K562 (cell line): ENCODE measurements around the gene ADRM1. TPM values are rescaled to one million over a fixed set of nuclear protein-coding genes. Genes with fewer than 3 reads are reported as not detected.

Experiments used
- ATAC-seq: fragments of 200-7000 bp; cut with Tn5 transposase; 3 replicates; pipeline ENCODE4 v1.9.1; 2020; ENCODE audit warnings: moderate library complexity
- BruUV-seq: library from RNA; stranded (reverse); fragments of 400-500 nt; replicated peaks from 2 replicates; lab custom pipeline; 2021; lab: Mats Ljungman, UMichigan
- CTCF ChIA-PET: fragments of 300-600 bp; formaldehyde crosslinking; extraction: SDS; loops from one replicate; lab custom pipeline; 2021; ENCODE audit warnings: low intra/inter-chr PET ratio; lab: Yijun Ruan, JAX
- POLR2A ChIA-PET: fragments of 300-600, 350-650 bp; sonication (Branson Sonifier 250); formaldehyde crosslinking; extraction: SDS; loops from one replicate; lab custom pipeline; 2021; ENCODE audit warnings: antibody characterized with exemption, inconsistent platforms; lab: Yijun Ruan, JAX
- DNase-seq, 4 experiments: peaks; one replicate each; pipeline versions ENCODE4 v3.0.0 to v3.0.0-alpha.2; 2011 to 2018; ENCODE audit warnings: low spot score in 3 of 4, mixed read lengths in 3 of 4; ENCODE audit errors: extremely low read depth in 1 of 4
- FAIRE-seq: peaks from 2 replicates; lab custom pipeline; 2011; peaks lifted over from hg19 to GRCh38; lab: Jason Lieb, UNC
- H2AFZ ChIP-seq: 2 replicates; pipeline ENCODE4 v1.6.0; 2011; ENCODE audit warnings: low read depth, low read length, control low read depth, inconsistent platforms
- H3K27ac ChIP-seq: fragments of 200-600 bp; 3 replicates; pipeline ENCODE4 v1.8.0; 2011; ENCODE audit warnings: low read depth, mild to moderate bottlenecking, control low read depth, inconsistent platforms, low read length, moderate library complexity, mixed read lengths; ENCODE audit errors: extremely low read depth
- H3K27me3 ChIP-seq, 2 experiments: fragments of 300-600 bp in 1 of 2; 2 replicates in 1 of 2; 3 replicates in 1 of 2; pipeline versions ENCODE4 v1.6.0 to v1.8.0; 2011; ENCODE audit warnings: inconsistent platforms in 2 of 2, low read length in 2 of 2, mild to moderate bottlenecking in 1 of 2, mixed read lengths in 1 of 2, moderate library complexity in 1 of 2; ENCODE audit not compliant: control insufficient read depth in 2 of 2, insufficient read depth in 2 of 2
- H3K36me3 ChIP-seq: fragments of 300-600 bp; 3 replicates; pipeline ENCODE4 v1.8.0; 2011; ENCODE audit warnings: mild to moderate bottlenecking, low read length, inconsistent platforms; ENCODE audit not compliant: control insufficient read depth, insufficient read depth
- H3K4me1 ChIP-seq, 2 experiments: fragments of 200-600 bp in 1 of 2; replicated peaks in 1 of 2; 2 replicates in 1 of 2; 3 replicates in 1 of 2; pipeline versions ENCODE4 v1.5.1 to v1.8.0; 2011; ENCODE audit warnings: inconsistent platforms in 2 of 2, low read length in 2 of 2, mild to moderate bottlenecking in 1 of 2, mixed read lengths in 1 of 2, moderate library complexity in 1 of 2; ENCODE audit not compliant: control insufficient read depth in 2 of 2, insufficient read depth in 2 of 2
- H3K4me2 ChIP-seq: 2 replicates; pipeline ENCODE4 v1.6.1; 2011; ENCODE audit warnings: low read length, control low read depth, inconsistent platforms, mixed read lengths; ENCODE audit not compliant: insufficient read depth
- H3K4me3 ChIP-seq: fragments of 200-600 bp; sonication (generic), shearing (Covaris generic); 2 replicates; pipeline ENCODE4 v1.5.1; 2016; ENCODE audit warnings: control low read depth, inconsistent platforms
- H3K79me2 ChIP-seq: fragments of 200-600 bp; 3 replicates; pipeline ENCODE4 v1.8.0; 2011; ENCODE audit warnings: low read length, inconsistent platforms; ENCODE audit not compliant: control insufficient read depth, insufficient read depth
- H3K9ac ChIP-seq, 2 experiments: 2 replicates each; pipeline versions ENCODE4 v1.6.0 to v1.6.1; 2011; ENCODE audit warnings: low read depth in 2 of 2, low read length in 2 of 2, control low read depth in 1 of 2, inconsistent platforms in 1 of 2, mild to moderate bottlenecking in 1 of 2, mixed read lengths in 1 of 2; ENCODE audit not compliant: insufficient read depth in 1 of 2
- H3K9me1 ChIP-seq: one replicate; pipeline ENCODE4 v1.6.0; 2011; ENCODE audit warnings: inconsistent platforms, mild to moderate bottlenecking, low read length, moderate library complexity; ENCODE audit not compliant: control insufficient read depth, insufficient read depth
- H3K9me3 ChIP-seq: replicated peaks from 2 replicates; pipeline ENCODE4 v1.5.1; 2011; ENCODE audit warnings: low read depth, low read length, inconsistent platforms; ENCODE audit not compliant: control insufficient read depth, insufficient read depth
- H4K20me1 ChIP-seq: replicated peaks from 2 replicates; pipeline ENCODE4 v1.6.1; 2011; ENCODE audit warnings: low read length, inconsistent platforms, mixed read lengths; ENCODE audit not compliant: control insufficient read depth, insufficient read depth
- ATF4 ChIP-seq: fragments of 450-650 bp; formaldehyde crosslinking; IDR thresholded peaks from 2 replicates; pipeline ENCODE4 v1.4.0; 2022; ENCODE audit warnings: mild to moderate bottlenecking, moderate library complexity
- IFI16 ChIP-seq: fragments of 250-450 bp; sonication (Bioruptor Pico); IDR thresholded peaks from 2 replicates; pipeline ENCODE4 v2.1.2; 2022; ENCODE audit warnings: mild to moderate bottlenecking, inconsistent platforms
- POU5F1 ChIP-seq: fragments of 150-350 bp; IDR thresholded peaks from 2 replicates; pipeline ENCODE4 v1.6.1; 2014; ENCODE audit warnings: borderline replicate concordance, low read length, low read depth, mild to moderate bottlenecking; ENCODE audit not compliant: partially characterized antibody
- ZKSCAN1 ChIP-seq: fragments of 150-350 bp; IDR thresholded peaks from 2 replicates; pipeline ENCODE4 v1.6.1; 2016; ENCODE audit warnings: low read depth, low read length
- ZNF707 ChIP-seq: fragments of 250-450 bp; sonication (Bioruptor Pico); conservative IDR thresholded peaks from 2 replicates; pipeline ENCODE4 v1.8.0; 2022; ENCODE audit warnings: inconsistent platforms, mild to moderate bottlenecking, moderate library complexity
- WGBS: fragments of 100-300 bp; shearing (Covaris generic); methylation state at CpG from one replicate; pipeline ENCODE4 v1.1.6; 2016; ENCODE audit warnings: low coverage, mixed read lengths; ENCODE audit not compliant: insufficient coverage; ENCODE audit errors: missing lambda C conversion rate; 5-methylcytosine and 5-hydroxymethylcytosine counted together
- in situ Hi-C: fragments of 300-500 bp; cut with MboI; formaldehyde crosslinking; loops from 4 replicates; pipeline ENCODE4 v1.15.0; 2018; ENCODE audit warnings: inconsistent platforms, mixed read lengths
- intact Hi-C: fragments of 100-400 bp; cut with micrococcal nuclease; formaldehyde crosslinking; loops from 2 replicates; pipeline ENCODE4 v1.14.2; 2022
- polyA plus RNA-seq, 8 experiments: library from polyadenylated mRNA; depleted of rRNA in 4 of 8; stranded (reverse) in 5 of 8; unstranded in 3 of 8; fragments of >200 nt; fragmentation: Nextera tagmentation in 2 of 8; fragmentation: Illumina TruSeq in 1 of 8; extraction: Ambion mirVana in 2 of 8; extraction: Trizol in 1 of 8; gene quantifications; 2 replicates each; pipeline versions ENCODE4 v1.2.1 to v1.2.3, GENCODE V29; 2011 to 2014; ENCODE audit warnings: inconsistent platforms in 1 of 8, missing spikeins in 1 of 8
- total RNA-seq, 7 experiments: library from RNA; depleted of rRNA in 6 of 7; stranded (reverse); fragments of >200 nt in 6 of 7; fragmentation: Illumina TruSeq in 2 of 7; extraction: Trizol in 2 of 7; gene quantifications; 2 replicates each; pipeline versions ENCODE4 v1.2.1 to v1.2.3, GENCODE V29; 2011 to 2021; ENCODE audit warnings: low replicate concordance in 1 of 7

The ADRM1 gene
- total and polyA plus RNA-seq, 9 of the 15 experiments (the other 6 are each of a cell fraction or from before 2014, with no cell fraction given) = 5.0 to 223 (median 67.4) TPM

- Histone ChIP-seq H3K4me1 (peaks cover 0 to 17% of the 10 kb centered on the region in 2 experiments; a peak in 2 of 5 replicates), H3K36me3 (peaks cover 6% of the 10 kb centered on the region; the same call in 2 of the 3 replicates), H3K9ac (no peak overlapping the region), H3K4me2 (no peak overlapping the region), H3K4me3 (no peak overlapping the region), H3K27ac (no peak overlapping the region)
- ATAC-seq (no peak), DNase-seq (no peak)
- no TSS peak for BruUV-seq
- intact Hi-C loops = no loop called here
- TF ChIP-seq ZNF707 (CRISPR knock-in tag) (no peak), POU5F1 (no peak), ATF4 (CRISPR knock-in tag) (no peak), ZKSCAN1 (no peak), IFI16 (no peak)
- TF ChIP-seq, all 486 proteins: peak for 0
- H3K9me1 ChIP-seq = peaks cover 6% of the 10 kb centered on the region
- peaks cover 33% of the 10 kb centered on the region for H4K20me1 ChIP-seq
- in situ Hi-C loops = no loop called here
- no peaks in the 10 kb centered on the region for H3K9me3 ChIP-seq
- H3K79me2 ChIP-seq = peaks cover 22% of the 10 kb centered on the region
- POLR2A ChIA-PET = no interaction called here
- H2AFZ ChIP-seq = no peak overlapping the region
- 57% methylated on average over 4 of the region's 6 CpGs for WGBS
- FAIRE-seq = no peak
- no peaks in the 10 kb centered on the region for H3K27me3 ChIP-seq
- CTCF ChIA-PET = no interaction called here
These were observed 49.4 kb upstream of the ADRM1 start for GRCh38 chr20:62253398-62253797.
